PC-3 (cell line): ENCODE data around the gene KCNG4. TPM values are rescaled to one million over a fixed set of nuclear protein-coding genes. Genes with fewer than 3 reads are reported as not detected.

Experiments
- ATAC-seq: fragments of 200-7000 bp; cut with Tn5 transposase; 2 replicates; pipeline ENCODE4 v1.9.1; 2020; ENCODE audit warnings: mild to moderate bottlenecking, moderate library complexity
- BruUV-seq: library from RNA; stranded (reverse); fragments of 400-500 nt; replicated peaks from 2 replicates; lab custom pipeline; 2021; lab: Mats Ljungman, UMichigan
- CTCF ChIA-PET: fragments of 300-600 bp; sonication (Branson Sonifier 250); formaldehyde crosslinking; loops from one replicate; lab custom pipeline; 2022; ENCODE audit warnings: antibody characterized with exemption; lab: Charles Lee
- POLR2A ChIA-PET: fragments of 300-600 bp; sonication (Branson Sonifier 250); formaldehyde crosslinking; loops from one replicate; lab custom pipeline; 2022; ENCODE audit warnings: antibody characterized with exemption; ENCODE audit not compliant: unreplicated experiment; lab: Charles Lee
- DNase-seq: peaks from one replicate; pipeline ENCODE4 v3.0.0-alpha.2; 2015
- H2AFZ ChIP-seq: fragments of 300-600 bp; sonication (generic); 2 replicates; pipeline ENCODE4 v1.6.0; 2016; ENCODE audit warnings: antibody characterized with exemption, low read length
- H3F3A ChIP-seq: fragments of 300-600 bp; sonication (generic); one replicate; pipeline ENCODE4 v1.6.0; 2017; ENCODE audit warnings: antibody characterized with exemption, low read length, control low read depth, mild to moderate bottlenecking; ENCODE audit not compliant: unreplicated experiment
- H3K27ac ChIP-seq: fragments of 300-600 bp; sonication (generic); 2 replicates; pipeline ENCODE4 v1.5.1; 2016; ENCODE audit warnings: mild to moderate bottlenecking, low read length
- H3K27me3 ChIP-seq: fragments of 300-600 bp; sonication (generic); 2 replicates; pipeline ENCODE4 v1.6.1; 2016; ENCODE audit warnings: low read length, mixed read lengths
- H3K36me3 ChIP-seq: fragments of 300-600 bp; sonication (generic); 2 replicates; pipeline ENCODE4 v1.6.1; 2016; ENCODE audit warnings: low read depth, mixed run types, low read length, mixed read lengths
- H3K4me1 ChIP-seq: fragments of 300-600 bp; sonication (generic); 2 replicates; pipeline ENCODE4 v1.5.1; 2016; ENCODE audit warnings: low read length; ENCODE audit not compliant: insufficient read depth
- H3K4me2 ChIP-seq: fragments of 300-600 bp; sonication (generic); 2 replicates; pipeline ENCODE4 v1.6.0; 2016; ENCODE audit warnings: low read length
- H3K4me3 ChIP-seq: fragments of 300-600 bp; sonication (generic); 2 replicates; pipeline ENCODE4 v1.5.1; 2016; ENCODE audit warnings: mild to moderate bottlenecking, low read length, mixed read lengths
- H3K79me2 ChIP-seq: fragments of 300-600 bp; sonication (generic); 2 replicates; pipeline ENCODE4 v1.6.1; 2017; ENCODE audit warnings: low read length, mixed read lengths
- H3K9ac ChIP-seq: fragments of 300-600 bp; sonication (generic); 2 replicates; pipeline ENCODE4 v1.6.0; 2016; ENCODE audit warnings: mild to moderate bottlenecking, low read length
- H3K9me2 ChIP-seq: fragments of 300-600 bp; sonication (generic); replicated peaks from 2 replicates; pipeline ENCODE4 v1.6.1; 2016; ENCODE audit warnings: mixed run types, low read length, mixed read lengths
- H3K9me3 ChIP-seq: fragments of 300-600 bp; sonication (generic); 2 replicates; pipeline ENCODE4 v1.6.1; 2016; ENCODE audit warnings: low read length, mixed read lengths
- H4K20me1 ChIP-seq: fragments of 300-600 bp; sonication (generic); 2 replicates; pipeline ENCODE4 v1.6.1; 2016; ENCODE audit warnings: low read length, mixed read lengths
- CTCF ChIP-seq: fragments of 300-600 bp; sonication (generic); conservative IDR thresholded peaks from 2 replicates; pipeline ENCODE4 v1.5.1; 2017; ENCODE audit warnings: antibody characterized with exemption, low read depth, mild to moderate bottlenecking, low read length
- EZH2 ChIP-seq: fragments of 300-600 bp; sonication (generic); IDR thresholded peaks from one replicate; pipeline ENCODE4 v1.6.1; 2017; ENCODE audit warnings: antibody characterized with exemption, mild to moderate bottlenecking, low read length; ENCODE audit not compliant: unreplicated experiment
- EZH2phosphoT487 ChIP-seq: fragments of 300-600 bp; sonication (generic); IDR thresholded peaks from 2 replicates; pipeline ENCODE4 v1.6.1; 2018; ENCODE audit warnings: mild to moderate bottlenecking, antibody characterized with exemption, low read length, borderline replicate concordance
- intact Hi-C: fragments of 100-400 bp; cut with micrococcal nuclease; formaldehyde crosslinking; loops from 2 replicates; pipeline ENCODE4 v1.9.0; 2023
- total RNA-seq: library from RNA; depleted of rRNA; stranded (reverse); fragments of >200 nt; gene quantifications from 2 replicates; pipeline ENCODE4 v1.2.3, GENCODE V29; 2014

Gene KCNG4
- total RNA-seq, 1 experiment from 2014 or later = 0.04 TPM

- H3K27me3 ChIP-seq = no peaks in the 10 kb centered on the region
- ChIA-PET CTCF (no interaction called here), POLR2A (interaction anchor here (0.6 kb wide), 1 partner anchor 42 kb away, joined by 4 read pairs; no protein-coding TSS in a partner anchor)
- H3K27ac ChIP-seq = no peak overlapping the region
- no peaks in the 10 kb centered on the region for H3F3A ChIP-seq
- H3K9me3 ChIP-seq = no peaks in the 10 kb centered on the region
- H4K20me1 ChIP-seq = no peaks in the 10 kb centered on the region
- no peak overlapping the region for H2AFZ ChIP-seq
- H3K9me2 ChIP-seq = no peaks in the 10 kb centered on the region
- intact Hi-C loops = loop anchor here (5.0 kb wide), 1 partner anchor 222 kb away; no protein-coding TSS in a partner anchor
- no peak overlapping the region for H3K4me3 ChIP-seq
- H3K79me2 ChIP-seq = peaks cover 8% of the 10 kb centered on the region
- no peak for ATAC-seq
- H3K36me3 ChIP-seq = no peaks in the 10 kb centered on the region; the same call in 1 of the 2 replicates
- no peak overlapping the region for H3K9ac ChIP-seq
- no peak for DNase-seq
- peaks cover 20% of the 10 kb centered on the region for H3K4me1 ChIP-seq
- no peak overlapping the region for H3K4me2 ChIP-seq
- BruUV-seq = no TSS peak
- no peak for TF ChIP-seq CTCF
- TF ChIP-seq EZH2 = no peak
- TF ChIP-seq EZH2phosphoT487 = no peak
Observed at GRCh38 chr16:84179612-84180320, 60.0 kb downstream of the KCNG4 start.

GRCh38 chr16:84178892-84179611, 60.8 kb downstream of the KCNG4 start:
- Histone ChIP-seq H3K4me1 (peaks cover 20% of the 10 kb centered on the region), H3K9me3 (no peaks in the 10 kb centered on the region), H3K9me2 (no peaks in the 10 kb centered on the region), H3K4me2 (no peak overlapping the region), H3F3A (no peaks in the 10 kb centered on the region), H4K20me1 (no peaks in the 10 kb centered on the region), H3K27me3 (no peaks in the 10 kb centered on the region), H3K79me2 (peaks cover under 1% of the 10 kb centered on the region; the same call in 1 of the 2 replicates), H3K36me3 (no peaks in the 10 kb centered on the region; the same call in 1 of the 2 replicates), H3K9ac (no peak overlapping the region), H3K27ac (no peak overlapping the region), H3K4me3 (no peak overlapping the region), H2AFZ (no peak overlapping the region)
- no TSS peak for BruUV-seq
- no peak for DNase-seq
- CTCF ChIA-PET = interaction anchor here (0.6 kb wide), 1 partner anchor 8 kb away, joined by 3 read pairs; the partner anchor contains the start of gene TAF1C
- intact Hi-C loops = loop anchor here (5.0 kb wide), 1 partner anchor 222 kb away; no protein-coding TSS in a partner anchor
- TF ChIP-seq EZH2phosphoT487 (no peak), EZH2 (no peak), CTCF (no peak)
- POLR2A ChIA-PET = interaction anchor here (0.6 kb wide), 1 partner anchor 43 kb away, joined by 4 read pairs; no protein-coding TSS in a partner anchor
- ATAC-seq = no peak
